Measurements from ENCODE around the gene B3GNT5.

- TF ChIP-seq CTCF (IDR thresholded peaks at IDR 0.05; ENCODE audit: low read depth, low read length) (no peak), EZH2phosphoT487 (IDR thresholded peaks at IDR 0.05; ENCODE audit: low read depth) (no peak)
Measured at GRCh38 chr3:183287301-183287971, 34.4 kb downstream of the B3GNT5 start.

Measured in OCI-LY3 (cell line).